DOHH2 (cell line): ENCODE data around the gene PTPN18.

Source experiments
- EZH2phosphoT487 ChIP-seq: fragments of 200-600 bp; sonication (generic); IDR thresholded peaks from 2 replicates; pipeline ENCODE4 v1.6.1; 2017; ENCODE audit warnings: borderline replicate concordance, mild to moderate bottlenecking, antibody characterized with exemption, low read length, moderate library complexity, mixed read lengths
- TF ChIP-seq, protein P1 (sequence below): fragments of 200-600 bp; sonication (generic); IDR thresholded peaks from one replicate; pipeline ENCODE4 v1.5.1; 2014; ENCODE audit warnings: antibody characterized with exemption, mild to moderate bottlenecking, low read depth, low read length; ENCODE audit not compliant: poor library complexity, severe bottlenecking

GRCh38 chr2:130368786-130369185 lies 12.9 kb downstream of the PTPN18 start:
- TF ChIP-seq, protein P1, sequence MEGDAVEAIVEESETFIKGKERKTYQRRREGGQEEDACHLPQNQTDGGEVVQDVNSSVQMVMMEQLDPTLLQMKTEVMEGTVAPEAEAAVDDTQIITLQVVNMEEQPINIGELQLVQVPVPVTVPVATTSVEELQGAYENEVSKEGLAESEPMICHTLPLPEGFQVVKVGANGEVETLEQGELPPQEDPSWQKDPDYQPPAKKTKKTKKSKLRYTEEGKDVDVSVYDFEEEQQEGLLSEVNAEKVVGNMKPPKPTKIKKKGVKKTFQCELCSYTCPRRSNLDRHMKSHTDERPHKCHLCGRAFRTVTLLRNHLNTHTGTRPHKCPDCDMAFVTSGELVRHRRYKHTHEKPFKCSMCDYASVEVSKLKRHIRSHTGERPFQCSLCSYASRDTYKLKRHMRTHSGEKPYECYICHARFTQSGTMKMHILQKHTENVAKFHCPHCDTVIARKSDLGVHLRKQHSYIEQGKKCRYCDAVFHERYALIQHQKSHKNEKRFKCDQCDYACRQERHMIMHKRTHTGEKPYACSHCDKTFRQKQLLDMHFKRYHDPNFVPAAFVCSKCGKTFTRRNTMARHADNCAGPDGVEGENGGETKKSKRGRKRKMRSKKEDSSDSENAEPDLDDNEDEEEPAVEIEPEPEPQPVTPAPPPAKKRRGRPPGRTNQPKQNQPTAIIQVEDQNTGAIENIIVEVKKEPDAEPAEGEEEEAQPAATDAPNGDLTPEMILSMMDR = no peak
- no peak for TF ChIP-seq EZH2phosphoT487
